NCI-H187 treated with DMSO at 0.1 percent for 48 hours (cell line): ENCODE results near the gene WFDC6.

Experiments used
- DNase-seq: peaks from one replicate; lab custom pipeline; 2025; lab: John Stamatoyannopoulos, UW

The WFDC6 gene

GRCh38 chr20:45515147-45515913, 24.0 kb downstream of the WFDC6 start, which contains the start of gene SPINT3:
Gene SPINT3 (minus strand): TSS chr20:45515622. CDS start chr20:45515608, 14 bp downstream.
- no peak for DNase-seq

- no peak for DNase-seq
Observed at GRCh38 chr20:45510242-45510862, 28.9 kb downstream of the WFDC6 start.

GRCh38 chr20:45509091-45509490, 30.2 kb downstream of the WFDC6 start:
- DNase-seq: no peak

GRCh38 chr20:45508068-45508886, 31.0 kb downstream of the WFDC6 start:
- DNase-seq: no peak

- DNase-seq: no peak
Observed at GRCh38 chr20:45507011-45507820, 32.1 kb downstream of the WFDC6 start.

- no peak for DNase-seq
Observed at GRCh38 chr20:45506398-45506797, 32.9 kb downstream of the WFDC6 start.

- no peak for DNase-seq
Observed at GRCh38 chr20:45503403-45503802, 35.9 kb downstream of the WFDC6 start.

GRCh38 chr20:45502561-45502960, 36.7 kb downstream of the WFDC6 start:
- DNase-seq: no peak

GRCh38 chr20:45501600-45501999, 37.7 kb downstream of the WFDC6 start:
- DNase-seq: no peak

- no peak for DNase-seq
Observed at GRCh38 chr20:45500022-45500421, 39.3 kb downstream of the WFDC6 start.

GRCh38 chr20:45497971-45498494, 41.2 kb downstream of the WFDC6 start:
- DNase-seq: no peak

GRCh38 chr20:45496166-45496565, 43.1 kb downstream of the WFDC6 start:
- no peak for DNase-seq

GRCh38 chr20:45495501-45495941, 43.8 kb downstream of the WFDC6 start:
- DNase-seq: no peak

GRCh38 chr20:45489083-45489531, 50.2 kb downstream of the WFDC6 start:
- DNase-seq: no peak

- DNase-seq: no peak
Observed at GRCh38 chr20:45487231-45487635, 52.0 kb downstream of the WFDC6 start.

- DNase-seq: no peak
Observed at GRCh38 chr20:45485388-45485787, 53.9 kb downstream of the WFDC6 start.

GRCh38 chr20:45484676-45485075, 54.6 kb downstream of the WFDC6 start:
- no peak for DNase-seq
